ENCODE data around the gene SP4. TPM values are rescaled to one million over a fixed set of nuclear protein-coding genes. Genes with fewer than 3 reads are reported as not detected.
A peak's percentile ranks its signal among the peaks of the same experiment; 100 is the strongest.

The SP4 gene
- total RNA-seq, 2 donors from 2014 or later = 12.7 to 16.8 TPM

GRCh38 chr7:21412410-21412851 is 15.5 kb upstream of the SP4 start:
- Mint-ChIP-seq H3K27ac (peak overlapping the region; percentile 17), H3K27me3 (ENCODE audit: insufficient read depth) (peaks cover 5% of the 10 kb centered on the region), H3K4me3 (no peak overlapping the region), H3K4me1 (peaks cover 14% of the 10 kb centered on the region), H3K36me3 (ENCODE audit: low read depth) (no peaks in the 10 kb centered on the region), H3K9me3 (no peaks in the 10 kb centered on the region)
- Histone ChIP-seq H3K27me3 (ENCODE audit: control insufficient read depth, insufficient read depth, low read length, poor library complexity, severe bottlenecking) (no peaks in the 10 kb centered on the region), H3K9me3 (ENCODE audit: control insufficient read depth, low read length) (no peaks in the 10 kb centered on the region), H3K36me3 (ENCODE audit: control insufficient read depth, insufficient read depth, low read length) (no peaks in the 10 kb centered on the region), H3K4me3 (ENCODE audit: low read length) (no peak overlapping the region), H3K4me1 (ENCODE audit: control insufficient read depth, insufficient read depth, low read length) (peaks cover 7% of the 10 kb centered on the region), H3K9ac (ENCODE audit: extremely low read depth, low read length, poor library complexity, severe bottlenecking) (no peak overlapping the region), H3K27ac (ENCODE audit: low read depth, low read length) (no peak overlapping the region)
- TF ChIP-seq, protein P1, sequence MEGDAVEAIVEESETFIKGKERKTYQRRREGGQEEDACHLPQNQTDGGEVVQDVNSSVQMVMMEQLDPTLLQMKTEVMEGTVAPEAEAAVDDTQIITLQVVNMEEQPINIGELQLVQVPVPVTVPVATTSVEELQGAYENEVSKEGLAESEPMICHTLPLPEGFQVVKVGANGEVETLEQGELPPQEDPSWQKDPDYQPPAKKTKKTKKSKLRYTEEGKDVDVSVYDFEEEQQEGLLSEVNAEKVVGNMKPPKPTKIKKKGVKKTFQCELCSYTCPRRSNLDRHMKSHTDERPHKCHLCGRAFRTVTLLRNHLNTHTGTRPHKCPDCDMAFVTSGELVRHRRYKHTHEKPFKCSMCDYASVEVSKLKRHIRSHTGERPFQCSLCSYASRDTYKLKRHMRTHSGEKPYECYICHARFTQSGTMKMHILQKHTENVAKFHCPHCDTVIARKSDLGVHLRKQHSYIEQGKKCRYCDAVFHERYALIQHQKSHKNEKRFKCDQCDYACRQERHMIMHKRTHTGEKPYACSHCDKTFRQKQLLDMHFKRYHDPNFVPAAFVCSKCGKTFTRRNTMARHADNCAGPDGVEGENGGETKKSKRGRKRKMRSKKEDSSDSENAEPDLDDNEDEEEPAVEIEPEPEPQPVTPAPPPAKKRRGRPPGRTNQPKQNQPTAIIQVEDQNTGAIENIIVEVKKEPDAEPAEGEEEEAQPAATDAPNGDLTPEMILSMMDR (conservative IDR thresholded peaks at IDR 0.05) = no peak
- WGBS, 2 experiments (ENCODE audit: insufficient coverage in 1 of 2, insufficient read length in 1 of 2) = 73 to 100% methylated on average over 1 of the region's 1 CpG
- no peak for DNase-seq

DNA sequence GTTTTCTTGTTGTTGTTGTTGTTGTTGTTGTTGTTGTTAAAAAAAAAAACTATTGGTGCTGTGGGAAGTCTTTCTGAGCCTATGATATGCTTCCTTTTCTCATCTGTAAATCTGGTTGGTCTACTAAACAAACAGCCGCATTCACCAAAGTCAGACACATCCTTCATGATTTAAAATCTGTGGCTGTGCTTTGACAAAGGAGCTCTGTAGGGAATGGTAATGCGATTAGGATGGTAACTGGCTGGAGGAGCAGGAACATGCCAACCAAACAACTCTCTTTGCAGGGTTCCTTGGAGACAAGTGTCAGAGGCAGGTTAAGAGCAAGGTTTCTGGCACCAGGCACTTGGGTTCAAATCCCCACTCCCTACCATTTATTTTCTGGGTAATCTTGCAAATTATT is 14.9 kb upstream of the SP4 start:
- H3K36me3 Mint-ChIP-seq (ENCODE audit: low read depth) = no peaks in the 10 kb centered on the region
- peaks cover 14% of the 10 kb centered on the region for H3K4me1 Mint-ChIP-seq
- peaks cover 9% of the 10 kb centered on the region for H3K27me3 Mint-ChIP-seq (ENCODE audit: insufficient read depth)
- H3K4me1 ChIP-seq (ENCODE audit: control insufficient read depth, insufficient read depth, low read length) = peaks cover 7% of the 10 kb centered on the region
- H3K9me3 Mint-ChIP-seq = no peaks in the 10 kb centered on the region
- WGBS, 2 experiments (ENCODE audit: insufficient coverage in 1 of 2, insufficient read length in 1 of 2) = 50 to 62% methylated on average over 1 to 2 of the region's 2 CpGs
- no peaks in the 10 kb centered on the region for H3K27me3 ChIP-seq (ENCODE audit: control insufficient read depth, insufficient read depth, low read length, poor library complexity, severe bottlenecking)
- H3K4me3 ChIP-seq (ENCODE audit: low read length) = no peak overlapping the region
- H3K27ac Mint-ChIP-seq = peak overlapping the region; percentile 17
- no peaks in the 10 kb centered on the region for H3K36me3 ChIP-seq (ENCODE audit: control insufficient read depth, insufficient read depth, low read length)
- H3K4me3 Mint-ChIP-seq = no peak overlapping the region
- TF ChIP-seq, protein P1 (conservative IDR thresholded peaks at IDR 0.05) = no peak
- DNase-seq = no peak
- no peak overlapping the region for H3K27ac ChIP-seq (ENCODE audit: low read depth, low read length)
- no peak overlapping the region for H3K9ac ChIP-seq (ENCODE audit: extremely low read depth, low read length, poor library complexity, severe bottlenecking)
- H3K9me3 ChIP-seq (ENCODE audit: control insufficient read depth, low read length) = no peaks in the 10 kb centered on the region

- no peak overlapping the region for H3K4me3 Mint-ChIP-seq
- H3K9me3 ChIP-seq (ENCODE audit: control insufficient read depth, low read length) = no peaks in the 10 kb centered on the region
- H3K27ac ChIP-seq (ENCODE audit: low read depth, low read length) = no peak overlapping the region
- peaks cover 14% of the 10 kb centered on the region for H3K4me1 Mint-ChIP-seq
- no peaks in the 10 kb centered on the region for H3K36me3 ChIP-seq (ENCODE audit: control insufficient read depth, insufficient read depth, low read length)
- TF ChIP-seq, protein P1 (conservative IDR thresholded peaks at IDR 0.05) = no peak
- no peaks in the 10 kb centered on the region for H3K9me3 Mint-ChIP-seq
- no peak for DNase-seq
- H3K4me3 ChIP-seq (ENCODE audit: low read length) = no peak overlapping the region
- no peaks in the 10 kb centered on the region for H3K36me3 Mint-ChIP-seq (ENCODE audit: low read depth)
- peaks cover 7% of the 10 kb centered on the region for H3K4me1 ChIP-seq (ENCODE audit: control insufficient read depth, insufficient read depth, low read length)
- no peak overlapping the region for H3K9ac ChIP-seq (ENCODE audit: extremely low read depth, low read length, poor library complexity, severe bottlenecking)
- H3K27ac Mint-ChIP-seq = no peak overlapping the region
- no peaks in the 10 kb centered on the region for H3K27me3 ChIP-seq (ENCODE audit: control insufficient read depth, insufficient read depth, low read length, poor library complexity, severe bottlenecking)
- peaks cover 9% of the 10 kb centered on the region for H3K27me3 Mint-ChIP-seq (ENCODE audit: insufficient read depth)
These were observed 14.4 kb upstream of the SP4 start for GRCh38 chr7:21413502-21413901.
